K562 (cell line): ENCODE results near the gene SECISBP2. TPM values are rescaled to one million over a fixed set of nuclear protein-coding genes. Genes with fewer than 3 reads are reported as not detected.

ENCODE experiments used
- CC2D1A ChIP-seq: fragments of 450-650 bp; IDR thresholded peaks from 2 replicates; pipeline ENCODE4 v1.6.1; 2017; ENCODE audit warnings: mild to moderate bottlenecking
- CEBPB ChIP-seq: fragments of 450-650 bp; IDR thresholded peaks from 2 replicates; pipeline ENCODE4 v1.6.1; 2016; ENCODE audit warnings: missing genetic modification characterization, missing compliant biosample characterization
- DDX20 ChIP-seq: fragments of 450-650 bp; IDR thresholded peaks from 2 replicates; pipeline ENCODE4 v1.6.1; 2016; ENCODE audit warnings: missing genetic modification characterization, low read depth, mild to moderate bottlenecking, missing compliant biosample characterization, moderate library complexity
- ELF4 ChIP-seq: fragments of 450-650 bp; formaldehyde crosslinking; IDR thresholded peaks from 2 replicates; pipeline ENCODE4 v1.4.0; 2022; ENCODE audit warnings: missing genetic modification characterization
- EP400 ChIP-seq: fragments of 450-650 bp; IDR thresholded peaks from 2 replicates; pipeline ENCODE4 v1.6.1; 2017; ENCODE audit warnings: antibody characterized with exemption, mild to moderate bottlenecking, moderate library complexity
- ETV5 ChIP-seq: sonication (generic); formaldehyde crosslinking; IDR thresholded peaks from 2 replicates; pipeline ENCODE4 v1.4.0; 2020; ENCODE audit warnings: low read depth, mild to moderate bottlenecking, missing genetic modification reagents
- FOXA3 ChIP-seq, 2 experiments: fragments of 450-650 bp in 1 of 2; sonication (generic) in 1 of 2; formaldehyde crosslinking; IDR thresholded peaks in 1 of 2; conservative IDR thresholded peaks in 1 of 2; 2 replicates each; pipeline versions ENCODE4 v1.4.0 to v1.8.0; 2020 to 2022; ENCODE audit warnings: mild to moderate bottlenecking in 2 of 2, missing genetic modification reagents in 1 of 2
- HMG20B ChIP-seq: fragments of 250-450 bp; sonication (Bioruptor Pico); IDR thresholded peaks from 2 replicates; pipeline ENCODE4 v1.5.0; 2021; ENCODE audit warnings: mild to moderate bottlenecking
- HMGN3 ChIP-seq: IDR thresholded peaks from 2 replicates; pipeline ENCODE4 v1.6.1; 2011; ENCODE audit warnings: borderline replicate concordance, low read depth, mild to moderate bottlenecking, mixed read lengths, low read length; ENCODE audit not compliant: insufficient read length; ENCODE audit errors: extremely low read depth
- ILK ChIP-seq: fragments of 450-650 bp; IDR thresholded peaks from 2 replicates; pipeline ENCODE4 v1.6.1; 2016; ENCODE audit warnings: missing genetic modification characterization, low read depth, mild to moderate bottlenecking, missing compliant biosample characterization, moderate library complexity, borderline replicate concordance
- KLF13 ChIP-seq: fragments of 450-650 bp; IDR thresholded peaks from 2 replicates; pipeline ENCODE4 v1.6.1; 2016; ENCODE audit warnings: missing genetic modification characterization, low read depth, mild to moderate bottlenecking, missing compliant biosample characterization, moderate library complexity, borderline replicate concordance
- POLR2H ChIP-seq: IDR thresholded peaks from 2 replicates; pipeline ENCODE4 v1.6.1; 2016; ENCODE audit warnings: missing genetic modification characterization, low read depth, mild to moderate bottlenecking, control low read depth, missing compliant biosample characterization, moderate library complexity
- RAD51 ChIP-seq: fragments of 450-650 bp; IDR thresholded peaks from 2 replicates; pipeline ENCODE4 v1.7.1; 2016; ENCODE audit warnings: low read depth, mild to moderate bottlenecking, borderline replicate concordance
- SP1 ChIP-seq: sonication (generic); formaldehyde crosslinking; IDR thresholded peaks from 2 replicates; pipeline ENCODE4 v1.8.1; 2022; ENCODE audit warnings: mild to moderate bottlenecking, missing genetic modification reagents
- THRA ChIP-seq: fragments of 450-650 bp; IDR thresholded peaks from 2 replicates; pipeline ENCODE4 v1.6.1; 2017; ENCODE audit warnings: mild to moderate bottlenecking, moderate library complexity
- YY1 ChIP-seq, 3 experiments: IDR thresholded peaks; 2 replicates each; pipeline ENCODE4 v1.6.1; 2011; ENCODE audit warnings: low read length in 2 of 3, mild to moderate bottlenecking in 2 of 3, moderate library complexity in 2 of 3, borderline replicate concordance in 1 of 3, control low read depth in 1 of 3, low read depth in 1 of 3; ENCODE audit not compliant: insufficient read depth in 3 of 3, insufficient replicate concordance in 2 of 3, control insufficient read depth in 1 of 3, insufficient read length in 1 of 3; ENCODE audit errors: extremely low read depth in 1 of 3
- ZBTB43 ChIP-seq: sonication (generic); formaldehyde crosslinking; IDR thresholded peaks from 2 replicates; pipeline ENCODE4 v1.8.0; 2023; ENCODE audit warnings: mild to moderate bottlenecking, missing genetic modification reagents
- ZC3H4 ChIP-seq: sonication (generic); formaldehyde crosslinking; IDR thresholded peaks from 2 replicates; pipeline ENCODE4 v1.9.0; 2021; ENCODE audit warnings: missing genetic modification reagents, borderline replicate concordance
- ZNF280B ChIP-seq: fragments of 250-450 bp; sonication (Bioruptor Pico); IDR thresholded peaks from 2 replicates; pipeline ENCODE4 v1.5.1; 2021; ENCODE audit warnings: mild to moderate bottlenecking
- ZNF436 ChIP-seq: fragments of 250-450, 450-650 bp; sonication (Bioruptor Pico); formaldehyde crosslinking; IDR thresholded peaks from 2 replicates; pipeline ENCODE4 v1.7.0; 2020; ENCODE audit warnings: mild to moderate bottlenecking
- ZNF511 ChIP-seq: sonication (generic); formaldehyde crosslinking; IDR thresholded peaks from 2 replicates; pipeline ENCODE4 v1.8.0; 2022; ENCODE audit warnings: mild to moderate bottlenecking, missing genetic modification reagents
- polyA plus RNA-seq, 8 experiments: library from polyadenylated mRNA; depleted of rRNA in 4 of 8; stranded (reverse) in 5 of 8; unstranded in 3 of 8; fragments of >200 nt; fragmentation: Nextera tagmentation in 2 of 8; fragmentation: Illumina TruSeq in 1 of 8; extraction: Ambion mirVana in 2 of 8; extraction: Trizol in 1 of 8; gene quantifications; 2 replicates each; pipeline versions ENCODE4 v1.2.1 to v1.2.3, GENCODE V29; 2011 to 2014; ENCODE audit warnings: inconsistent platforms in 1 of 8, missing spikeins in 1 of 8
- total RNA-seq, 7 experiments: library from RNA; depleted of rRNA in 6 of 7; stranded (reverse); fragments of >200 nt in 6 of 7; fragmentation: Illumina TruSeq in 2 of 7; extraction: Trizol in 2 of 7; gene quantifications; 2 replicates each; pipeline versions ENCODE4 v1.2.1 to v1.2.3, GENCODE V29; 2011 to 2021; ENCODE audit warnings: low replicate concordance in 1 of 7

SECISBP2 gene
- total and polyA plus RNA-seq, 9 of the 15 experiments (the other 6 are each of a cell fraction or from before 2014, with no cell fraction given), result 3.2 to 41.6 (median 26.1) TPM

- no peak for TF ChIP-seq ZNF436
- no peak for TF ChIP-seq DDX20 (tag)
- TF ChIP-seq RAD51, result peak; percentile 46; the same call in 1 of the 2 replicates
- TF ChIP-seq ZNF280B (CRISPR knock-in tag), result no peak
- TF ChIP-seq ZNF511 (CRISPR knock-in tag), result peak; percentile 63; the same call in 1 of the 2 replicates
- peak; percentile 96 for TF ChIP-seq POLR2H (tag)
- no peak for TF ChIP-seq ZBTB43 (CRISPR knock-in tag)
- TF ChIP-seq CEBPB, result no peak
- TF ChIP-seq ILK (tag), result no peak
- peak; percentile 32 to 76 (median 64) for TF ChIP-seq YY1 (IDR thresholded peaks at IDR 0.05; ENCODE audit: borderline replicate concordance in 1 of 3, control insufficient read depth in 1 of 3, extremely low read depth in 1 of 3, insufficient read depth in 3 of 3, insufficient read length in 1 of 3, insufficient replicate concordance in 2 of 3, low read depth in 1 of 3, low read length in 2 of 3)
- TF ChIP-seq EP400, result peak; percentile 91
- TF ChIP-seq ZC3H4, result peak; percentile 94
- peak; percentile 15 for TF ChIP-seq HMGN3
- TF ChIP-seq THRA, result no peak
- TF ChIP-seq FOXA3 (CRISPR knock-in tag; conservative IDR thresholded peaks at IDR 0.05 in 1 of 2, IDR thresholded peaks at IDR 0.05 in 1 of 2), result no peak
- no peak for TF ChIP-seq KLF13 (tag)
- TF ChIP-seq ELF4 (CRISPR knock-in tag), result no peak
- TF ChIP-seq CC2D1A, result peak; percentile 60; the same call in 1 of the 2 replicates
- peak; percentile 75 for TF ChIP-seq SP1
- TF ChIP-seq HMG20B (CRISPR knock-in tag), result no peak
- peak; percentile 84; the same call in 1 of the 2 replicates for TF ChIP-seq ETV5 (CRISPR knock-in tag)
Observed at GRCh38 chr9:89310475-89311345, 7.6 kb upstream of the SECISBP2 start, which contains the start of gene CKS2 (continued).
